RPMI7951 (cell line): ENCODE results near the gene TACC3. TPM values are rescaled to one million over a fixed set of nuclear protein-coding genes. Genes with fewer than 3 reads are reported as not detected.
A peak's percentile ranks its signal among the peaks of the same experiment; 100 is the strongest.
"Not testable (repeated sequence)": the region's sequence is repeated elsewhere in the genome, so short reads cannot be mapped to it uniquely, and the experiment has no call there.

Experiments
- DNase-seq: peaks from one replicate; pipeline ENCODE4 v3.0.0-alpha.2; 2012; ENCODE audit warnings: low read depth
- total RNA-seq: library from RNA; depleted of rRNA; stranded (reverse); fragments of >200 nt; shearing (Covaris generic); gene quantifications from 2 replicates; pipeline ENCODE4 v1.2.3, GENCODE V29; 2014; rRNA removed

The TACC3 gene
- total RNA-seq = 23.9 and 25.3 TPM in 2 replicates

GRCh38 chr4:1721003-1721665 is at the start of gene TACC3, which contains the start of gene TMEM129:
TACC3 (plus strand) TSS chr4:1721521; CDS start chr4:1723422, 1,901 bp downstream.
TMEM129 (minus strand) TSS chr4:1721323; CDS start chr4:1720837, 486 bp downstream.
- peak; percentile 84 for DNase-seq

- DNase-seq = no peak
Measured at GRCh38 chr4:1673671-1674070, 47.6 kb upstream of the TACC3 start.

GRCh38 chr4:1674682-1675081 is 46.6 kb upstream of the TACC3 start:
- no peak for DNase-seq

- no peak for DNase-seq
Measured at GRCh38 chr4:1675136-1675801, 46.1 kb upstream of the TACC3 start.

GRCh38 chr4:1675802-1676137 is 45.6 kb upstream of the TACC3 start:
- DNase-seq = no peak

GRCh38 chr4:1676605-1677525 is 44.5 kb upstream of the TACC3 start:
- no peak for DNase-seq

GRCh38 chr4:1678244-1678643 is 43.1 kb upstream of the TACC3 start:
- no peak for DNase-seq

GRCh38 chr4:1682860-1683259 is 38.5 kb upstream of the TACC3 start:
- no peak for DNase-seq

GRCh38 chr4:1683261-1683735 is 38.0 kb upstream of the TACC3 start:
- DNase-seq = peak; percentile 71

GRCh38 chr4:1683736-1684505 is 37.4 kb upstream of the TACC3 start, which contains the start of gene FAM53A:
FAM53A (minus strand) TSS chr4:1684313; CDS start chr4:1668741, 15,572 bp downstream.
- peak; percentile 77 for DNase-seq

- DNase-seq = no peak
Measured at GRCh38 chr4:1684506-1685234, 36.7 kb upstream of the TACC3 start.

- DNase-seq = no peak
Measured at GRCh38 chr4:1685235-1686150, 35.8 kb upstream of the TACC3 start.

GRCh38 chr4:1686440-1687036 is 34.8 kb upstream of the TACC3 start:
- no peak for DNase-seq

- no peak for DNase-seq
Measured at GRCh38 chr4:1690698-1691097, 30.6 kb upstream of the TACC3 start.

- no peak for DNase-seq
Measured at GRCh38 chr4:1691737-1692373, 29.5 kb upstream of the TACC3 start.

- DNase-seq = peak; percentile 63
Measured at GRCh38 chr4:1693131-1693896, 28.0 kb upstream of the TACC3 start.

- DNase-seq = no peak
Measured at GRCh38 chr4:1695913-1696312, 25.4 kb upstream of the TACC3 start.

GRCh38 chr4:1701671-1702070 is 19.6 kb upstream of the TACC3 start:
- not testable (repeated sequence) for DNase-seq
